Measurements from ENCODE around the gene ATF4.

GRCh38 chr22:39475902-39476301 lies 44.5 kb upstream of the ATF4 start:
- TF ChIP-seq CTCF (conservative IDR thresholded peaks at IDR 0.05; ENCODE audit: low read length) (no peak), EZH2phosphoT487 (IDR thresholded peaks at IDR 0.05; ENCODE audit: borderline replicate concordance) (no peak)

Measured in Loucy (cell line).